Astrocyte of the cerebellum (primary cell): Measurements from ENCODE around the gene CLEC4E.
"Not testable (repeated sequence)": the region's sequence is repeated elsewhere in the genome, so short reads cannot be mapped to it uniquely, and the experiment has no call there.

Experiments
- DNase-seq: peaks from one replicate; pipeline ENCODE4 v3.0.0-alpha.2; 2011; ENCODE audit warnings: low read depth
- H3K4me3 ChIP-seq: 2 replicates; pipeline ENCODE4 v1.5.1; 2011; ENCODE audit warnings: mild to moderate bottlenecking, low read depth, low read length, moderate library complexity
- in situ Hi-C: cut with HindIII; loops from 2 replicates; pipeline ENCODE4 v1.10.0; 2017; ENCODE audit warnings: low sequenced_read_pairs
- TF ChIP-seq, protein P1 (sequence below): IDR thresholded peaks from 2 replicates; pipeline ENCODE4 v1.5.1; 2012; ENCODE audit warnings: low read length, low read depth, moderate library complexity, mild to moderate bottlenecking; ENCODE audit errors: missing control alignments

Gene CLEC4E

GRCh38 chr12:8499616-8500015 is 41.1 kb downstream of the CLEC4E start:
- TF ChIP-seq, protein P1, sequence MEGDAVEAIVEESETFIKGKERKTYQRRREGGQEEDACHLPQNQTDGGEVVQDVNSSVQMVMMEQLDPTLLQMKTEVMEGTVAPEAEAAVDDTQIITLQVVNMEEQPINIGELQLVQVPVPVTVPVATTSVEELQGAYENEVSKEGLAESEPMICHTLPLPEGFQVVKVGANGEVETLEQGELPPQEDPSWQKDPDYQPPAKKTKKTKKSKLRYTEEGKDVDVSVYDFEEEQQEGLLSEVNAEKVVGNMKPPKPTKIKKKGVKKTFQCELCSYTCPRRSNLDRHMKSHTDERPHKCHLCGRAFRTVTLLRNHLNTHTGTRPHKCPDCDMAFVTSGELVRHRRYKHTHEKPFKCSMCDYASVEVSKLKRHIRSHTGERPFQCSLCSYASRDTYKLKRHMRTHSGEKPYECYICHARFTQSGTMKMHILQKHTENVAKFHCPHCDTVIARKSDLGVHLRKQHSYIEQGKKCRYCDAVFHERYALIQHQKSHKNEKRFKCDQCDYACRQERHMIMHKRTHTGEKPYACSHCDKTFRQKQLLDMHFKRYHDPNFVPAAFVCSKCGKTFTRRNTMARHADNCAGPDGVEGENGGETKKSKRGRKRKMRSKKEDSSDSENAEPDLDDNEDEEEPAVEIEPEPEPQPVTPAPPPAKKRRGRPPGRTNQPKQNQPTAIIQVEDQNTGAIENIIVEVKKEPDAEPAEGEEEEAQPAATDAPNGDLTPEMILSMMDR: no peak
- no peak overlapping the region for H3K4me3 ChIP-seq
- in situ Hi-C loops: no loop called here
- DNase-seq: no peak

GRCh38 chr12:8496074-8496473 is 44.6 kb downstream of the CLEC4E start:
- in situ Hi-C loops, H3K4me3 ChIP-seq, DNase-seq: not testable (repeated sequence)

DNA sequence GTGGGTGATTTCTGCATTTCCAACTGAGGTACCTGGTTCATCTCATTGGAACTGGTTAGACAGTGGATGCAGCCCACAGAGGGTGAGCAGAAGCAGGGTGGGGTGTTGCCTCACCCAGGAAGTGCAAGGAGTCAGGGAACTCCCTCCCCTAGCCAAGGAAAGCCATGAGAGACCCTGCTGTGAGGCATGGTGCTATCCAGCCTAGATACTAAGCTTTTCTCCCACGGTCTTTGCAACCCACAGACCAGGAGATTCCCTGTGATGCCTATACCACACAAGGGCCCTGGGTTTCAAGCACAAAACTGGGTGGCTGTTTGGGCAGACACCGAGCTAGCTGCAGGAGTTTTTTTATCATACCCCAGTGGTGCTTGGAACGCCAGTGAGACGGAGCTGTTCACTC is 45.0 kb downstream of the CLEC4E start:
- H3K4me3 ChIP-seq, DNase-seq, in situ Hi-C loops: not testable (repeated sequence)

- TF ChIP-seq, protein P1: no peak
- in situ Hi-C loops: no loop called here
- DNase-seq: no peak
- no peak overlapping the region for H3K4me3 ChIP-seq
These were observed 47.6 kb downstream of the CLEC4E start for GRCh38 chr12:8493084-8493483.

- TF ChIP-seq, protein P1: no peak
- no peak overlapping the region for H3K4me3 ChIP-seq
- no peak for DNase-seq
- in situ Hi-C loops: no loop called here
These were observed 48.8 kb downstream of the CLEC4E start for GRCh38 chr12:8491646-8492530.
